HEK293T (cell line): Measurements from ENCODE around the gene ESR2.

Experiments
- CTCF ChIA-PET: fragments of 350-600 bp; formaldehyde crosslinking; extraction: SDS; loops from one replicate; lab custom pipeline; 2021; ENCODE audit warnings: antibody characterized with exemption, inconsistent platforms; lab: Yijun Ruan, JAX
- POLR2A ChIA-PET: fragments of 350-600 bp; formaldehyde crosslinking; extraction: SDS; loops from one replicate; lab custom pipeline; 2020; ENCODE audit warnings: antibody characterized with exemption, inconsistent platforms; lab: Yijun Ruan, JAX
- DNase-seq: peaks from one replicate; pipeline ENCODE4 v3.0.0; 2012; ENCODE audit warnings: mixed read lengths; ENCODE audit errors: extremely low spot score
- ARNT ChIP-seq: fragments of 450-650 bp; IDR thresholded peaks from 2 replicates; pipeline ENCODE4 v1.6.1; 2017; ENCODE audit warnings: mild to moderate bottlenecking
- BHLHE40 ChIP-seq: fragments of 450-650 bp; IDR thresholded peaks from 2 replicates; pipeline ENCODE4 v1.6.1; 2016; ENCODE audit warnings: mild to moderate bottlenecking, moderate library complexity, borderline replicate concordance
- CTBP1 ChIP-seq: fragments of 450-650 bp; IDR thresholded peaks from 2 replicates; pipeline ENCODE4 v1.6.1; 2016; ENCODE audit warnings: borderline replicate concordance
- ELF4 ChIP-seq: fragments of 450-650 bp; IDR thresholded peaks from 2 replicates; pipeline ENCODE4 v1.6.1; 2017; ENCODE audit warnings: antibody characterized with exemption
- FOXA1 ChIP-seq: fragments of 450-650 bp; IDR thresholded peaks from 2 replicates; pipeline ENCODE4 v1.6.1; 2016; ENCODE audit warnings: mild to moderate bottlenecking
- FOXK2 ChIP-seq: fragments of 450-650 bp; IDR thresholded peaks from 2 replicates; pipeline ENCODE4 v1.6.1; 2016; ENCODE audit warnings: mild to moderate bottlenecking
- FOXM1 ChIP-seq: fragments of 450-650 bp; IDR thresholded peaks from 2 replicates; pipeline ENCODE4 v1.6.1; 2017; ENCODE audit warnings: mild to moderate bottlenecking, borderline replicate concordance
- HDGF ChIP-seq: fragments of 450-650 bp; IDR thresholded peaks from 2 replicates; pipeline ENCODE4 v1.6.1; 2017; ENCODE audit warnings: antibody characterized with exemption, borderline replicate concordance
- L3MBTL2 ChIP-seq: fragments of 450-650 bp; conservative IDR thresholded peaks from 2 replicates; pipeline ENCODE4 v1.6.1; 2016; ENCODE audit warnings: mild to moderate bottlenecking
- LEF1 ChIP-seq: fragments of 450-650 bp; IDR thresholded peaks from 2 replicates; pipeline ENCODE4 v1.6.1; 2017; ENCODE audit warnings: mild to moderate bottlenecking, borderline replicate concordance
- NFRKB ChIP-seq: fragments of 450-650 bp; IDR thresholded peaks from 2 replicates; pipeline ENCODE4 v1.6.1; 2016; ENCODE audit warnings: mild to moderate bottlenecking, moderate library complexity
- PKNOX1 ChIP-seq: fragments of 450-650 bp; IDR thresholded peaks from 2 replicates; pipeline ENCODE4 v1.6.1; 2016
- SP1 ChIP-seq: fragments of 450-650 bp; IDR thresholded peaks from 2 replicates; pipeline ENCODE4 v1.6.1; 2017
- SUZ12 ChIP-seq: fragments of 450-650 bp; IDR thresholded peaks from 2 replicates; pipeline ENCODE4 v1.6.1; 2016; ENCODE audit warnings: mild to moderate bottlenecking
- TARDBP ChIP-seq: fragments of 450-650 bp; IDR thresholded peaks from 2 replicates; pipeline ENCODE4 v1.6.1; 2016
- ZNF384 ChIP-seq: fragments of 450-650 bp; IDR thresholded peaks from 2 replicates; pipeline ENCODE4 v1.6.1; 2016

Gene ESR2

GRCh38 chr14:64210216-64210615, 84.0 kb downstream of the ESR2 start:
- ChIA-PET CTCF (interaction anchor here (0.5 kb wide), 1 partner anchor 27 kb away, joined by 3 read pairs; no protein-coding TSS in a partner anchor), POLR2A (interaction anchor here (1.0 kb wide), 1 partner anchor 11 kb away, joined by 3 read pairs; no protein-coding TSS in a partner anchor)
- DNase-seq = no peak
- TF ChIP-seq TARDBP = no peak
- TF ChIP-seq ARNT = no peak
- no peak for TF ChIP-seq SP1
- no peak for TF ChIP-seq SUZ12
- TF ChIP-seq PKNOX1 = no peak
- no peak for TF ChIP-seq HDGF
- TF ChIP-seq L3MBTL2 = no peak
- no peak for TF ChIP-seq FOXM1
- no peak for TF ChIP-seq CTBP1
- TF ChIP-seq FOXA1 = no peak
- no peak for TF ChIP-seq FOXK2
- TF ChIP-seq LEF1 = no peak
- no peak for TF ChIP-seq BHLHE40
- TF ChIP-seq ZNF384 = no peak
- no peak for TF ChIP-seq ELF4
- TF ChIP-seq NFRKB = no peak

GRCh38 chr14:64209444-64210131, 84.6 kb downstream of the ESR2 start:
- CTCF ChIA-PET = interaction anchor here (0.5 kb wide), 1 partner anchor 28 kb away, joined by 3 read pairs; no protein-coding TSS in a partner anchor
- TF ChIP-seq FOXM1 (no peak), LEF1 (no peak), CTBP1 (no peak), SUZ12 (no peak), HDGF (no peak), NFRKB (no peak), BHLHE40 (no peak), FOXA1 (no peak), FOXK2 (no peak), SP1 (no peak), ZNF384 (no peak)

GRCh38 chr14:64208981-64209380, 85.2 kb downstream of the ESR2 start:
- DNase-seq = no peak
- ChIA-PET CTCF (no interaction called here), POLR2A (no interaction called here)
- no peak for TF ChIP-seq SUZ12
- TF ChIP-seq ELF4 = no peak
- no peak for TF ChIP-seq NFRKB
- TF ChIP-seq FOXA1 = no peak

More at GRCh38 chr14:64209444-64210131, 84.6 kb downstream of the ESR2 start:
- POLR2A ChIA-PET = interaction anchor here (1.0 kb wide), 1 partner anchor 10 kb away, joined by 3 read pairs; no protein-coding TSS in a partner anchor
- no peak for DNase-seq

- ChIA-PET CTCF (no interaction called here), POLR2A (no interaction called here)
- no peak for TF ChIP-seq ARNT
- no peak for TF ChIP-seq CTBP1
- TF ChIP-seq PKNOX1 = no peak
- no peak for TF ChIP-seq FOXK2
- no peak for TF ChIP-seq SP1
- no peak for TF ChIP-seq LEF1
- TF ChIP-seq SUZ12 = no peak
- TF ChIP-seq FOXA1 = no peak
- no peak for TF ChIP-seq NFRKB
- no peak for TF ChIP-seq FOXM1
- no peak for TF ChIP-seq HDGF
- TF ChIP-seq BHLHE40 = no peak
- no peak for TF ChIP-seq TARDBP
- TF ChIP-seq ELF4 = no peak
- no peak for TF ChIP-seq L3MBTL2
- no peak for TF ChIP-seq ZNF384
- no peak for DNase-seq
Observed at GRCh38 chr14:64208261-64208660, 85.9 kb downstream of the ESR2 start.

GRCh38 chr14:64203366-64204006, 90.7 kb downstream of the ESR2 start:
- no peak for TF ChIP-seq PKNOX1
- TF ChIP-seq LEF1 = no peak
- no peak for TF ChIP-seq L3MBTL2
- no peak for TF ChIP-seq TARDBP
- TF ChIP-seq ZNF384 = no peak
- no peak for TF ChIP-seq BHLHE40
- no peak for TF ChIP-seq FOXA1
- no peak for TF ChIP-seq SP1
- TF ChIP-seq HDGF = no peak
- TF ChIP-seq NFRKB = no peak
- no peak for TF ChIP-seq FOXM1
- no peak for TF ChIP-seq FOXK2
- no peak for TF ChIP-seq ELF4
- TF ChIP-seq SUZ12 = no peak
- no peak for TF ChIP-seq CTBP1
- ChIA-PET CTCF (no interaction called here), POLR2A (interaction anchor here (1.0 kb wide), 1 partner anchor 351 kb away, joined by 3 read pairs; no protein-coding TSS in a partner anchor)
- no peak for DNase-seq

GRCh38 chr14:64202716-64203115, 91.5 kb downstream of the ESR2 start:
- ChIA-PET CTCF (no interaction called here), POLR2A (no interaction called here)
- TF ChIP-seq FOXM1 (no peak), FOXK2 (no peak), NFRKB (no peak), PKNOX1 (no peak), FOXA1 (no peak), SUZ12 (no peak)
- DNase-seq = no peak
